ENCODE results near the gene ANLN. TPM values are rescaled to one million over a fixed set of nuclear protein-coding genes. Genes with fewer than 3 reads are reported as not detected.
"Not testable (repeated sequence)": the region's sequence is repeated elsewhere in the genome, so short reads cannot be mapped to it uniquely, and the experiment has no call there.

Gene ANLN
- total and polyA plus RNA-seq, 4 donors, result 0.17 to 27.0 (median 1.3) TPM

DNA sequence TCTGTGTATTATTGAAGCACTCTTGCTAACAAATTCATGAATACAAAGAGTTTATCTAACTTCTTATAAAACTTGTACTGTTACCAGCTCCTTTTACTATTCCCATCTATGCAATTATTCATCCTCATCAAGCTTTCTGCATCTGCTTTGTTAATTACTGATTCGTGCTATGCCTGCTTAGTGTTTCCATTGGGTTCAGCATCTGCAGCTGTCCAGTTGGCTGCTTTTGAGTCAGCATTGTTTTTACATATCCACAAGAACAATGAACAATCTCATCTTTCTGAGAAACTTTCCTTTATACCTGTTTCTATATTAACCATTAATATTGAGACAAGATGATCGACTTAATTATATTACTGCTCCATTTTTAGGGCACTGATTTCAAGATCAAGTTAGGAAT lies 19.6 kb upstream of the ANLN start (continued):
- TF ChIP-seq FOXA1 (IDR thresholded peaks at IDR 0.05), result no peak

DNA sequence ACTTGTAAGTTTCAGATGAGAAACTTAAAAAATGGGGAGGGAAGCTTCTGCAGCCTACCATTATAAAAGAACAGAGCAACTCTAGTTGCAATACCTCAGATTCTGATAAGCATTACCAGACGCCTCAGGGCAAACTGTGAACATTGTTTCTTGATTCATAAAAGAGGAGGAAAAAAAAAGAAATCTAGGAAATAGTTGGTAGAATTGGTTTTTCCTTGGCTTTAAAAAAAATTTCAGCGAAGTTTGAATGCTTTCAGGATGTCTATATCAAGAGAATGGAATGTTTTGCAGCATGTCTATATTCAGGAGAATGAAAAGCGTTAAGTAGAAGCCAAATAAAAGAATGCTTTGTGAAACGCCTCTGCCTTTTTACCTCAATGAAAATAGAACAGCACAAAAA lies 17.5 kb upstream of the ANLN start:
- TF ChIP-seq, protein P1, sequence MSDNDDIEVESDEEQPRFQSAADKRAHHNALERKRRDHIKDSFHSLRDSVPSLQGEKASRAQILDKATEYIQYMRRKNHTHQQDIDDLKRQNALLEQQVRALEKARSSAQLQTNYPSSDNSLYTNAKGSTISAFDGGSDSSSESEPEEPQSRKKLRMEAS (IDR thresholded peaks at IDR 0.05), result no peak
- TF ChIP-seq HNF4A (conservative IDR thresholded peaks at IDR 0.05) (no peak), JUND (IDR thresholded peaks at IDR 0.05) (no peak), NR2F2 (IDR thresholded peaks at IDR 0.05) (no peak), REST (IDR thresholded peaks at IDR 0.05) (no peak), GABPA (IDR thresholded peaks at IDR 0.05 in 1 of 2, conservative IDR thresholded peaks at IDR 0.05 in 1 of 2) (no peak), EGR1 (IDR thresholded peaks at IDR 0.05; ENCODE audit: low read depth in 2 of 2) (no peak), HNF4G (IDR thresholded peaks at IDR 0.05) (no peak), FOXA1 (IDR thresholded peaks at IDR 0.05) (no peak), SP1 (IDR thresholded peaks at IDR 0.05) (no peak), FOXA2 (IDR thresholded peaks at IDR 0.05) (no peak), RAD21 (IDR thresholded peaks at IDR 0.05) (no peak)
- TF ChIP-seq, protein P2, sequence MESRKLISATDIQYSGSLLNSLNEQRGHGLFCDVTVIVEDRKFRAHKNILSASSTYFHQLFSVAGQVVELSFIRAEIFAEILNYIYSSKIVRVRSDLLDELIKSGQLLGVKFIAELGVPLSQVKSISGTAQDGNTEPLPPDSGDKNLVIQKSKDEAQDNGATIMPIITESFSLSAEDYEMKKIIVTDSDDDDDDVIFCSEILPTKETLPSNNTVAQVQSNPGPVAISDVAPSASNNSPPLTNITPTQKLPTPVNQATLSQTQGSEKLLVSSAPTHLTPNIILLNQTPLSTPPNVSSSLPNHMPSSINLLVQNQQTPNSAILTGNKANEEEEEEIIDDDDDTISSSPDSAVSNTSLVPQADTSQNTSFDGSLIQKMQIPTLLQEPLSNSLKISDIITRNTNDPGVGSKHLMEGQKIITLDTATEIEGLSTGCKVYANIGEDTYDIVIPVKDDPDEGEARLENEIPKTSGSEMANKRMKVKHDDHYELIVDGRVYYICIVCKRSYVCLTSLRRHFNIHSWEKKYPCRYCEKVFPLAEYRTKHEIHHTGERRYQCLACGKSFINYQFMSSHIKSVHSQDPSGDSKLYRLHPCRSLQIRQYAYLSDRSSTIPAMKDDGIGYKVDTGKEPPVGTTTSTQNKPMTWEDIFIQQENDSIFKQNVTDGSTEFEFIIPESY (IDR thresholded peaks at IDR 0.05), result no peak

GRCh38 chr7:36378555-36378954 lies 11.1 kb upstream of the ANLN start:
- 84% methylated on average over 7 of the region's 7 CpGs for WGBS
- H3K36me3 ChIP-seq (ENCODE audit: control insufficient read depth in 4 of 4, insufficient read depth in 3 of 4, low read depth in 1 of 4, low read length in 3 of 4); H3K9ac ChIP-seq (ENCODE audit: low read depth in 1 of 2, low read length in 2 of 2); H3K27ac ChIP-seq (ENCODE audit: low read depth in 1 of 2, low read length in 2 of 2); H3K4me1 ChIP-seq (ENCODE audit: control insufficient read depth in 4 of 4, insufficient read depth in 4 of 4, low read length in 3 of 4); H3K9me3 ChIP-seq (ENCODE audit: control insufficient read depth in 4 of 4, low read length in 3 of 4); H3K27me3 ChIP-seq (ENCODE audit: control insufficient read depth in 4 of 4, insufficient read depth in 4 of 4, low read length in 3 of 4); H3K4me3 ChIP-seq (ENCODE audit: low read depth in 1 of 3, low read length in 3 of 3); DNase-seq (ENCODE audit: low spot score): not testable (repeated sequence)

More for the DNA sequence above, 17.5 kb upstream of the ANLN start:
- Histone ChIP-seq H3K36me3 (ENCODE audit: control insufficient read depth in 4 of 4, insufficient read depth in 3 of 4, low read depth in 1 of 4, low read length in 3 of 4) (no peaks in the 10 kb centered on the region), H3K4me1 (ENCODE audit: control insufficient read depth in 4 of 4, insufficient read depth in 4 of 4, low read length in 3 of 4) (peaks cover 0 to 4% (median 0%) of the 10 kb centered on the region in 4 donors), H3K9ac (ENCODE audit: low read depth in 1 of 2, low read length in 2 of 2) (no peak overlapping the region), H3K27me3 (ENCODE audit: control insufficient read depth in 4 of 4, insufficient read depth in 4 of 4, low read length in 3 of 4) (no peaks in the 10 kb centered on the region), H3K4me3 (ENCODE audit: low read depth in 1 of 3, low read length in 3 of 3) (no peak overlapping the region), H3K27ac (ENCODE audit: low read depth in 1 of 2, low read length in 2 of 2) (no peak overlapping the region), H3K9me3 (ENCODE audit: control insufficient read depth in 4 of 4, low read length in 3 of 4) (no peaks in the 10 kb centered on the region)
- WGBS, result 73% methylated on average over 4 of the region's 4 CpGs
- DNase-seq (ENCODE audit: low spot score), result no peak

Data from liver (tissue), 9 donors.